ENCODE results near the gene HACL1. TPM values are rescaled to one million over a fixed set of nuclear protein-coding genes. Genes with fewer than 3 reads are reported as not detected.

Gene HACL1
- total RNA-seq (2022) (19.6 and 21.4 TPM in 2 replicates), Bru-seq, nascent RNA (percentile 67 among the genes with signal in this experiment), BruChase-seq, experiment 1, labeled RNA remaining after a 6-hour chase (percentile 55 among the genes with signal in this experiment), BruChase-seq, experiment 2, labeled RNA remaining after a 2-hour chase (percentile 57 among the genes with signal in this experiment)
- long read RNA-seq, transcript HACL1-201 (17 exons, 2,266 nt): major isoform, 28 of 36 reads
- long read RNA-seq, partial matches to known transcripts: 2 of 36 reads
- long read RNA-seq, other reads (novel, unspliced or antisense): 6 of 36 reads

GRCh38 chr3:15601399-15602145 lies at the start of gene HACL1, which contains the start of gene BTD:
Gene HACL1 (minus strand): TSS chr3:15601569. CDS start chr3:15601463, 106 bp downstream.
Gene BTD (plus strand): TSS chr3:15601745. CDS start chr3:15635440, 33,695 bp downstream.
- H3K27ac Mint-ChIP-seq (ENCODE audit: unreplicated experiment): peak within 1 kb of the TSS; percentile 95
- H3K4me3 Mint-ChIP-seq (ENCODE audit: low read depth, unreplicated experiment): peak within 1 kb of the TSS; percentile 98
- peaks cover 19% of the 10 kb centered on the region for H3K4me1 Mint-ChIP-seq (ENCODE audit: low read depth, unreplicated experiment)
- TF ChIP-seq CTCF (IDR thresholded peaks at IDR 0.05; ENCODE audit: unreplicated experiment): no peak
- peaks cover 41% of the 10 kb centered on the region for H3K36me3 Mint-ChIP-seq (ENCODE audit: insufficient read depth, unreplicated experiment)
- H3K27me3 Mint-ChIP-seq (ENCODE audit: unreplicated experiment): no peaks in the 10 kb centered on the region
- CTCF ChIA-PET: no interaction called here
- BruUV-seq (replicated peaks): no TSS peak
- no peaks in the 10 kb centered on the region for H3K9me3 Mint-ChIP-seq (ENCODE audit: low read depth, unreplicated experiment)
- DNase-seq: peak; percentile 97
- intact Hi-C loops (cut with micrococcal nuclease; ENCODE audit: unreplicated experiment): no loop called here

GRCh38 chr3:15649858-15650257 lies 48.5 kb upstream of the HACL1 start:
- no peak overlapping the region for H3K4me3 Mint-ChIP-seq (ENCODE audit: low read depth, unreplicated experiment)
- H3K4me1 Mint-ChIP-seq (ENCODE audit: low read depth, unreplicated experiment): no peaks in the 10 kb centered on the region
- H3K36me3 Mint-ChIP-seq (ENCODE audit: insufficient read depth, unreplicated experiment): no peaks in the 10 kb centered on the region
- no peak for DNase-seq
- no peaks in the 10 kb centered on the region for H3K27me3 Mint-ChIP-seq (ENCODE audit: unreplicated experiment)
- intact Hi-C loops (cut with micrococcal nuclease; ENCODE audit: unreplicated experiment): no loop called here
- H3K27ac Mint-ChIP-seq (ENCODE audit: unreplicated experiment): no peak overlapping the region
- H3K9me3 Mint-ChIP-seq (ENCODE audit: low read depth, unreplicated experiment): peaks cover 4% of the 10 kb centered on the region
- no peak for TF ChIP-seq CTCF (IDR thresholded peaks at IDR 0.05; ENCODE audit: unreplicated experiment)
- CTCF ChIA-PET: no interaction called here
- no TSS peak for BruUV-seq (replicated peaks)

- Mint-ChIP-seq H3K9me3 (ENCODE audit: low read depth, unreplicated experiment) (peaks cover 4% of the 10 kb centered on the region), H3K4me1 (ENCODE audit: low read depth, unreplicated experiment) (no peaks in the 10 kb centered on the region), H3K27ac (ENCODE audit: unreplicated experiment) (no peak overlapping the region), H3K27me3 (ENCODE audit: unreplicated experiment) (no peaks in the 10 kb centered on the region), H3K36me3 (ENCODE audit: insufficient read depth, unreplicated experiment) (no peaks in the 10 kb centered on the region), H3K4me3 (ENCODE audit: low read depth, unreplicated experiment) (no peak overlapping the region)
- no peak for DNase-seq
- CTCF ChIA-PET: no interaction called here
- TF ChIP-seq CTCF (IDR thresholded peaks at IDR 0.05; ENCODE audit: unreplicated experiment): no peak
- no TSS peak for BruUV-seq (replicated peaks)
- intact Hi-C loops (cut with micrococcal nuclease; ENCODE audit: unreplicated experiment): no loop called here
Measured at GRCh38 chr3:15649341-15649740, 48.0 kb upstream of the HACL1 start.

- no peak overlapping the region for H3K4me3 Mint-ChIP-seq (ENCODE audit: low read depth, unreplicated experiment)
- CTCF ChIA-PET: no interaction called here
- H3K27ac Mint-ChIP-seq (ENCODE audit: unreplicated experiment): no peak overlapping the region
- H3K4me1 Mint-ChIP-seq (ENCODE audit: low read depth, unreplicated experiment): no peaks in the 10 kb centered on the region
- intact Hi-C loops (cut with micrococcal nuclease; ENCODE audit: unreplicated experiment): no loop called here
- no peaks in the 10 kb centered on the region for H3K27me3 Mint-ChIP-seq (ENCODE audit: unreplicated experiment)
- no TSS peak for BruUV-seq (replicated peaks)
- H3K9me3 Mint-ChIP-seq (ENCODE audit: low read depth, unreplicated experiment): peaks cover 4% of the 10 kb centered on the region
- no peak for DNase-seq
- no peak for TF ChIP-seq CTCF (IDR thresholded peaks at IDR 0.05; ENCODE audit: unreplicated experiment)
- H3K36me3 Mint-ChIP-seq (ENCODE audit: insufficient read depth, unreplicated experiment): no peaks in the 10 kb centered on the region
Measured at GRCh38 chr3:15647611-15648167, 46.3 kb upstream of the HACL1 start.
